DND-41 (cell line): ENCODE results near the gene TECR.

Experiments
- ATAC-seq: fragments of 200-7000 bp; cut with Tn5 transposase; 3 replicates; pipeline ENCODE4 v1.9.1; 2021; ENCODE audit warnings: low read depth; ENCODE audit not compliant: insufficient read depth
- DNase-seq: peaks from one replicate; pipeline ENCODE4 v3.0.0-alpha.2; 2020
- H2AFZ ChIP-seq: 2 replicates; pipeline ENCODE4 v1.6.0; 2012; ENCODE audit warnings: low read depth, low read length
- H3K27ac ChIP-seq: 2 replicates; pipeline ENCODE4 v1.5.1; 2012; ENCODE audit warnings: low read length, inconsistent platforms
- H3K27me3 ChIP-seq: fragments of 200-600 bp; sonication (generic); 2 replicates; pipeline ENCODE4 v1.6.0; 2012; ENCODE audit warnings: low read length, mild to moderate bottlenecking, inconsistent platforms; ENCODE audit not compliant: insufficient read depth, poor library complexity
- H3K36me3 ChIP-seq: 2 replicates; pipeline ENCODE4 v1.5.1; 2012; ENCODE audit warnings: low read length, inconsistent platforms; ENCODE audit not compliant: insufficient read depth
- H3K4me1 ChIP-seq: 2 replicates; pipeline ENCODE4 v1.5.1; 2012; ENCODE audit warnings: mild to moderate bottlenecking, low read length; ENCODE audit not compliant: insufficient read depth
- H3K4me2 ChIP-seq: 2 replicates; pipeline ENCODE4 v1.6.0; 2012; ENCODE audit warnings: mild to moderate bottlenecking, moderate library complexity, low read length, inconsistent platforms; ENCODE audit not compliant: insufficient read depth
- H3K4me3 ChIP-seq, 2 experiments: fragments of 200-600 bp in 1 of 2; shearing (Covaris generic) in 1 of 2; 2 replicates each; pipeline ENCODE4 v1.5.1; 2012 to 2016; ENCODE audit warnings: inconsistent platforms in 2 of 2, low read length in 2 of 2, mild to moderate bottlenecking in 2 of 2, low read depth in 1 of 2, moderate library complexity in 1 of 2
- H3K79me2 ChIP-seq: 2 replicates; pipeline ENCODE4 v1.6.0; 2012; ENCODE audit warnings: low read length, inconsistent platforms; ENCODE audit not compliant: insufficient read depth
- H3K9ac ChIP-seq: 2 replicates; pipeline ENCODE4 v1.6.0; 2012; ENCODE audit warnings: low read depth, mild to moderate bottlenecking, inconsistent platforms, low read length, moderate library complexity
- H3K9me3 ChIP-seq: 2 replicates; pipeline ENCODE4 v1.5.1; 2012; ENCODE audit warnings: low read length, moderate library complexity, mild to moderate bottlenecking, inconsistent platforms; ENCODE audit not compliant: insufficient read depth, severe bottlenecking
- H4K20me1 ChIP-seq: 2 replicates; pipeline ENCODE4 v1.6.0; 2012; ENCODE audit warnings: low read length; ENCODE audit not compliant: insufficient read depth
- CTCF ChIP-seq: IDR thresholded peaks from 2 replicates; pipeline ENCODE4 v1.5.1; 2012; ENCODE audit warnings: borderline replicate concordance, low read length, moderate library complexity, mild to moderate bottlenecking; ENCODE audit not compliant: poor library complexity, severe bottlenecking; ENCODE audit errors: extremely low read depth
- EZH2 ChIP-seq: IDR thresholded peaks from 3 replicates; pipeline ENCODE4 v1.6.1; 2012; ENCODE audit warnings: borderline replicate concordance, low read depth, mild to moderate bottlenecking, moderate library complexity, low read length, inconsistent platforms; ENCODE audit not compliant: severe bottlenecking

TECR gene

GRCh38 chr19:14529254-14530004 is at the start of gene TECR:
TSS of gene TECR (plus strand) at chr19:14529594. CDS start at chr19:14529697, 103 bp downstream.
- TF ChIP-seq CTCF (peak; percentile 13), EZH2 (no peak)
- Histone ChIP-seq H3K79me2 (peaks cover 48% of the 10 kb centered on the region), H3K27ac (peak within 1 kb of the TSS; percentile 87), H3K36me3 (peaks cover 6% of the 10 kb centered on the region), H3K9me3 (no peaks in the 10 kb centered on the region), H3K4me2 (peak within 1 kb of the TSS; percentile 92), H3K4me3 (peak within 1 kb of the TSS; percentile 87 to 95), H2AFZ (peak within 1 kb of the TSS; percentile 94), H4K20me1 (peaks cover 20% of the 10 kb centered on the region; the same call in 1 of the 2 replicates), H3K4me1 (peaks cover 31% of the 10 kb centered on the region), H3K9ac (peak within 1 kb of the TSS; percentile 82), H3K27me3 (no peaks in the 10 kb centered on the region)
- ATAC-seq = peak; percentile 96
- DNase-seq = peak; percentile 100

GRCh38 chr19:14479975-14480699 is 49.3 kb upstream of the TECR start:
- no peaks in the 10 kb centered on the region for H3K27me3 ChIP-seq
- no peak overlapping the region for H3K4me2 ChIP-seq
- TF ChIP-seq CTCF (peak; percentile 94), EZH2 (no peak)
- no peaks in the 10 kb centered on the region for H3K4me1 ChIP-seq
- peaks cover 36% of the 10 kb centered on the region for H3K36me3 ChIP-seq
- H4K20me1 ChIP-seq = peaks cover 8% of the 10 kb centered on the region; the same call in 1 of the 2 replicates
- H3K27ac ChIP-seq = 0 out of 2 replicates have a peak overlapping the region, but pooled peaks have one; percentile 27
- DNase-seq (peak; percentile 69), ATAC-seq (peak; percentile 84)
- H2AFZ ChIP-seq = no peak overlapping the region
- no peaks in the 10 kb centered on the region for H3K79me2 ChIP-seq
- H3K4me3 ChIP-seq = no peak overlapping the region
- no peaks in the 10 kb centered on the region for H3K9me3 ChIP-seq
- H3K9ac ChIP-seq = no peak overlapping the region

- Histone ChIP-seq H3K4me2 (no peak overlapping the region), H3K36me3 (peaks cover 36% of the 10 kb centered on the region)
- TF ChIP-seq EZH2 (no peak), CTCF (no peak)
These were observed 48.7 kb upstream of the TECR start for GRCh38 chr19:14480700-14481079.

More at GRCh38 chr19:14480700-14481079, 48.7 kb upstream of the TECR start:
- Histone ChIP-seq H3K9me3 (no peaks in the 10 kb centered on the region), H3K79me2 (no peaks in the 10 kb centered on the region), H2AFZ (no peak overlapping the region), H3K4me3 (no peak overlapping the region), H3K27ac (no peak overlapping the region), H3K27me3 (no peaks in the 10 kb centered on the region), H3K9ac (no peak overlapping the region), H4K20me1 (peaks cover 8% of the 10 kb centered on the region; the same call in 1 of the 2 replicates), H3K4me1 (no peaks in the 10 kb centered on the region)
- no peak for DNase-seq
- ATAC-seq = 0 out of 3 replicates have a peak, but pooled peaks have one; percentile 3
